GM19238 (cell line): ENCODE results near the gene DLEC1.

Experiments
- DNase-seq: peaks from one replicate; pipeline ENCODE4 v3.0.0; 2011; ENCODE audit warnings: low spot score; ENCODE audit not compliant: insufficient read length

The DLEC1 gene

DNA sequence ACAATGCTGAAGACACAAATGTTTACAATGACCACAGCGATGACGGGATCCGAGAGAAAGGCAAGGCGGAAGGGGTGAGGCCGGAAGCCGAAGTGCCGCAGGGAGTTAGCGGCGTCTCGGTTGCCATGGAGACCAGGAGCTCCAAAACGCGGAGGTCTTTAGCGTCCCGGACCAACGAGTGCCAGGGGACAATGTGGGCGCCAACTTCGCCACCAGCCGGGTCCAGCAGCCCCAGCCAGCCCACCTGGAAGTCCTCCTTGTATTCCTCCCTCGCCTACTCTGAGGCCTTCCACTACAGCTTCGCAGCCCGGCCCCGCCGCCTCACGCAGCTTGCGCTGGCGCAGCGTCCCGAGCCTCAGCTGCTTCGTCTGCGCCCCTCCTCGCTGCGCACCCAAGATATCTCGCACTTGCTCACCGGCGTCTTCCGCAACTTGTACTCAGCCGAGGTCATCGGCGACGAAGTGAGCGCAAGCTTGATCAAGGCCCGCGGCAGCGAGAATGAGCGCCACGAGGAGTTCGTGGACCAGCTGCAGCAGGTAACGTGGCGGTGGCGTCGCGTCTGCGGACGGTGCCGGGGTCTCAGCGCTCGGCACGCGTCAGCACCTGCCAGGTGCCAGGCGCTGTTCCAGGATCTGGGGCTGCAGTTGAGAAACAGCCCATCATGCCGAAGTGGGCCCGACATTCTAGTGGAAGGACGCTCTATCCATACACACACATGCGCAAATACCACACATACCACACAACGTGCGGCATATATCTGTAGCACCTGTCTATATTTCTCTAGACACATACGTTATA lies at the start of gene DLEC1:
DLEC1 (plus strand) TSS at position 108 of the 798 bp plus-strand sequence; CDS start at position 126, 18 bp downstream.
- DNase-seq, result peak; percentile 84

GRCh38 chr3:37989821-37990480 lies 49.1 kb upstream of the DLEC1 start:
- DNase-seq, result no peak

- DNase-seq, result no peak
Measured at GRCh38 chr3:37990527-37990926, 48.5 kb upstream of the DLEC1 start, which contains the start of gene VILL. Gene VILL, plus strand, starts transcription at chr3:37990786. Its CDS starts 2,887 bp downstream, at chr3:37993673.

DNA sequence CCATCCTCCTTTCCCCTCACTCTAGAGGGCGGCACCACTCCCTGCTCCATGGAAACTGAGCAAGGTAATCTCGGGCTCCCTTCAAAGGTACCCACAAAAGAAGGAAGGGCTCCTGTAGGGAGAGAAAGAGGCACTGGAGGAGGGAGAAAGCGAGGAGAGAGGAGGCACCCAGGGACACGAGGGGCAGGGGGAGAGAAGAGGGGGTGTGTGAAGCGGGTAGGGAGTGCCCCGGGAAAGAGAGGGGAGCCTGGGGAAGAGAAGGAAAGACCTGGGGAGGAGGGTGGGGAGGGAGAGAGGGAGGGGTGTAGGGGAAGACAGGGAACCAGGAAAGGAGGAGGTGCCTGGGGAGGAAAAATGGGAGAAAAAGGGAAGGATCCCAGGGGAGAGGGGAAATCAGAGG lies 47.9 kb upstream of the DLEC1 start:
- DNase-seq, result no peak

- no peak for DNase-seq
Measured at GRCh38 chr3:37991823-37992222, 47.2 kb upstream of the DLEC1 start.

GRCh38 chr3:37992271-37993066 lies 46.5 kb upstream of the DLEC1 start:
- no peak for DNase-seq

DNA sequence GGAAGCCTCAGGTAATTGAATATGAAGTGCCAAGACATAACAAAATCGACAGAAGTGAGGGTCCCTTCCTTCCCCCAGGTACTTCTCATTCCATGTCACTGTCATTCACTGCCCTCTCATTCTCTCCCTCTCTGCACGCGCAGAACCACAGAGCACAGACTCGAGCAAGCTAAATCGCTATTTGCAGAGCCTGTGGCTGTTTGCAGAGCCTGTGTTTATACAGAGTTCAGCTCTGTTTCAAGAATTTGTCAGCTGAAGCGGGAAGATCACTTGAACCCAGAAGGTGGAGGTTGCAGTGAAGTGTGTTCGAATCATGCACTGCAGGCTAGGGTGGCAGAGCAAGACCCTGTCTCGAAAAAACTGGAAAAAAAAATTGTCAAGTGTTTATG lies 45.9 kb upstream of the DLEC1 start:
- no peak for DNase-seq

DNA sequence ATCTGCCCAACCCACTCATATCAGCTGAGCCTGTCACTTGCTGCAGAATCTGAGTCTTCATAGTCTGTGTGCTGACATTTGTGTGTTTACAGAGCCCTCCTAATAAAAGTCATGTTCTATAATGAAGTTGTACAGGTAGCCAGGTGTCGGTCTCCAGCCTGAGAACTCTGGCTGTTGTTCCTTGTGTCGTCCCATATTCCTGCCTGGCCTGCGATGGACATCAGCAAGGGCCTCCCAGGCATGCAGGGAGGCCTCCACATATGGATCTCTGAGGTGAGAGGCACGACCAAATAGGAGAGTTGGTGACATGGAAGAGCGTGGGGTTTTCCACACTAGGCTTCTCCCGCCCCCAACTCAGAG lies 45.6 kb upstream of the DLEC1 start:
- no peak for DNase-seq

- peak; percentile 71 for DNase-seq
Measured at GRCh38 chr3:37993820-37994638, 45.0 kb upstream of the DLEC1 start.

DNA sequence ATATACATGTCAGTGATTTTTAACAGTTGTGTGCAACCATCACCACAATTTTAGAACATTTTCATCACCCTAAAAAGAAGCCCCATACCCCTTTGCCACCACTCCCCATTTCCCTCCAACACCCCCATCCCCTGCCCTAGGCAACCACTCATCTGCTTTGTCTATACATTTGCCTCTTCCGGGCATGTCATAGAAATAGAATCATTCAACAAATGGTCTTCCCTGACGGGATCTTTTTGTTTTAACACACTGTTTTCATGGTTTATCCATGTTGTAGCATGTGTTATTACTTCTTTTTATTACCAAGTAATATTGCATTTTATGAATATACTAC lies 44.4 kb upstream of the DLEC1 start:
- DNase-seq, result no peak

GRCh38 chr3:37995652-37996641 lies 43.1 kb upstream of the DLEC1 start:
- DNase-seq, result no peak

- DNase-seq, result peak; percentile 67
Measured at GRCh38 chr3:37996785-37997301, 42.2 kb upstream of the DLEC1 start.

GRCh38 chr3:37997342-37997741 lies 41.7 kb upstream of the DLEC1 start:
- DNase-seq, result no peak

DNA sequence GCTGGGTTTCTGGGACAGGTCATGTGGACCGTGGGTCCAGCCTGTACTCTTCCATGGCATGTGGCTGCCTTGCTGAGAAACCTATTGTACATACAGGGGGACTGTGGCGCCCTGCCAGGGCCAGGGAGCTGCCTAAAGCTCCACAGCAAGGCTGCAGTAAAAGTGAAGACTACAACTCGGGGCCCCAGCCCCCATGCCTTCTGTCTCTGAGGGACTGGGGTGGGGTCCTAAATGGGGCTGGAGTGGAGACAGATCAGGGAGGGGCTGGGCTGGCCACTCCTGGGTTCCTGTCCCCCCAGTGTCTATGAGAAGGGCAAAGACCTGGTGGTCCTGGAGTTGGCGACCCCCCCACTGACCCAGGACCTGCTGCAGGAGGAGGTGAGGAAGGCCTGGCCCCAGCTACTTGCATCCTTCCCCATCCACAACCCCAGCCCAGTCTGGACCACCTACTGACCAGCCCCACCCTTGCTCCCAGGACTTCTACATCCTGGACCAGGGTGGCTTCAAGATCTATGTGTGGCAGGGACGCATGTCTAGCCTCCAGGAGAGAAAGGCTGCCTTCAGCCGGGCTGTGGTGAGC lies 41.1 kb upstream of the DLEC1 start:
- no peak for DNase-seq

DNA sequence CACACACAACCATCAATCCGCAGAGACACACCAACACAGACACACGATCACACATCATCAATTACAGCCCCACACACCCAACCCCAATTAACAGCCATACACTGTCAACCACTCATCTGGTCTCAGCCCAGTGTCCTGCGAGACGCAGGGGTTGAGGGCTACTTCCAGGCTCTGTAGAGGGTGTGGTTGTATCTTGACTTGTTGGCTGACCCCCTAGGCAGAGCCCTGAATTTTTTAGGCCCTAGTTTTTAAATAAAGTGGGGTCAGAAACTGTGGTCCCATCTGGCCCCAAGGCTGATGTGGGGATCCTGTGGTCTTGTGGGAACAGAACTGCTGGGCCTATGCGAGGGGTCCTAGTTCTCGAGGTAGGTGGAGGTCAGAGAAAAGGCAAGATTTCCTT lies 39.2 kb upstream of the DLEC1 start:
- no peak for DNase-seq

DNA sequence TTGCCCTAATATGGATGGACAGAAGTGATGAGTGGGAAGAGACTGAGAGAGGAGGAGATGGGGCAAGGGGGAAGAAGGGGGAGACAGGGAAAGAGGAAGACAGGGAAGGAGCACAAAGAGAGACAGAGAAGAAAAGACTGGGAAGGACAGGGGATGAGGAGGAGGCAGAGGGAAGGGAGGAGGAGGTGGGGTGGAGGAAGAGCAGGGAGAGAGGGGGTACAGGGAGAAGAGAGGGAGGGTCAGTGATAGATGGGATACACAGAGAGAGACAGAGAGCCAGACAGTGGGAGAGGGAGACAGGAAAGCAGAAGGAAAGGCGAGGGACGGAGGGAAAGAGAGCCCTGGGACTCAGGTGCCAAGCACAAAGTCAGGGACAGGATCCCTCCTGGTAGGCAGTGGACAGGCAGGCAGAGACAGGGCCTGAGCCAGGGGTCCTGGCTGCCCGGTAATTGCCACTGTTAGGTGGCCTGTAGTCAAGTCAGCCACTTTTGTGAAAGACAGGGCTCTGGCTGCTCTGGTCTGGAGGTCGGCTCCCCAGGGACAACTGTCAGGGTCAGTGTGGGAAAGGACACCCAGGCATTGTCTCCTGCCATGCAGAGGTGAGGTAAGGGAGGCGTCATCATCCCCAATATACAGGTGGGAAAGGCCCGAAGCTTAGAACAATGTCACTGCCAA lies 38.6 kb upstream of the DLEC1 start:
- no peak for DNase-seq

DNA sequence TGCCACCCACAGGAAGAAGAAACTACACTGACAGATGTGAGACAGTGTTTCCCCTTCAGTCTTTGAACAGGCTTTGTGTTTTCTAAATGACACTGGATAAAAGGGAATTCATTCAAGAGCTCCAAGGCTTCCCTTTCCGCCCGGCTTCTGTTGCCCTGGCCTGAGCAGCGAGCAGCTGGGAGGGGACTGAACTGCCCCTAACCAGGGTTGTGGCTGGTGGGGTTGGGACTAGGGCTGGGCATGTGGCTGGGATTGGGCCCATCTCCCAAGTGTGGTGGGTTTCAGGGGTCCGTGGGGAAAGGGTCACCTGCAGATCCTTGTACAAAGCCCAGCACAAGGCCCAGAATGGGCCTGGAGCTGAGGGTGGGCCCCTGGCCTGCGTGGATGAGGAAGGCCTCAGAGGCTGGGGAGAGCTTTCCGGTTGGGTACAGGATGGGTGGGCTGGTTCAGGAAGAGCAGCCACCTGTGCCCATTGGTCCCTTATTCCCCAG lies 38.0 kb upstream of the DLEC1 start:
- DNase-seq, result no peak

DNA sequence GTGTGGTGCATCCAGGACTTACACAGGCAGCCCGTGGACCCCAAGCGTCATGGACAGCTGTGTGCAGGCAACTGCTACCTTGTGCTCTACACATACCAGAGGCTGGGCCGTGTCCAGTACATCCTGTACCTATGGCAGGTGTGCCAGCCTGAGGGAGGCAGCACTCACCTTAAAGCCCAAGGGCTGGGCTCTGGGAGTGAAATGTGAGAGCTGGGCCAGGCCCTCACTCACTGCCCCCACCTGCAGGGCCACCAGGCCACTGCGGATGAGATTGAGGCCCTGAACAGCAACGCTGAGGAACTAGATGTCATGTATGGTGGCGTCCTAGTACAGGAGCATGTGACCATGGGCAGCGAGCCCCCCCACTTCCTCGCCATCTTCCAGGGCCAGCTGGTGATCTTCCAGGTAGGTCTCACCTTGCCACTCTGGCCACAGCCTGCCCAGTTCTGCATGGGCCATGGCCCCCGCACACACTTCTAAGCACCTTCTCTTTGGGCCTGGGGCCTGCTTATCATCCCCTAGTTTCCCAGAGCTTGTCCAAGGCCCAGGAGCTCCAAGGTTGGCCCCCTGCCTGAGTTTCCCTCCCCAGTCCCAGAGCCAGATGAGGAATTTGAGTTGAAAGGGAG lies 37.4 kb upstream of the DLEC1 start:
- DNase-seq, result no peak
